Erythroblast (primary cell): Measurements from ENCODE around the gene PSMD12.

ENCODE experiments used
- GATA1 ChIP-seq: IDR thresholded peaks from 2 replicates; pipeline ENCODE4 v1.6.1; 2011; ENCODE audit warnings: low read depth, mild to moderate bottlenecking, control low read depth, low read length, moderate library complexity
- POLR2A ChIP-seq: IDR thresholded peaks from 2 replicates; pipeline ENCODE4 v1.6.1; 2011; ENCODE audit warnings: mild to moderate bottlenecking, low read length

DNA sequence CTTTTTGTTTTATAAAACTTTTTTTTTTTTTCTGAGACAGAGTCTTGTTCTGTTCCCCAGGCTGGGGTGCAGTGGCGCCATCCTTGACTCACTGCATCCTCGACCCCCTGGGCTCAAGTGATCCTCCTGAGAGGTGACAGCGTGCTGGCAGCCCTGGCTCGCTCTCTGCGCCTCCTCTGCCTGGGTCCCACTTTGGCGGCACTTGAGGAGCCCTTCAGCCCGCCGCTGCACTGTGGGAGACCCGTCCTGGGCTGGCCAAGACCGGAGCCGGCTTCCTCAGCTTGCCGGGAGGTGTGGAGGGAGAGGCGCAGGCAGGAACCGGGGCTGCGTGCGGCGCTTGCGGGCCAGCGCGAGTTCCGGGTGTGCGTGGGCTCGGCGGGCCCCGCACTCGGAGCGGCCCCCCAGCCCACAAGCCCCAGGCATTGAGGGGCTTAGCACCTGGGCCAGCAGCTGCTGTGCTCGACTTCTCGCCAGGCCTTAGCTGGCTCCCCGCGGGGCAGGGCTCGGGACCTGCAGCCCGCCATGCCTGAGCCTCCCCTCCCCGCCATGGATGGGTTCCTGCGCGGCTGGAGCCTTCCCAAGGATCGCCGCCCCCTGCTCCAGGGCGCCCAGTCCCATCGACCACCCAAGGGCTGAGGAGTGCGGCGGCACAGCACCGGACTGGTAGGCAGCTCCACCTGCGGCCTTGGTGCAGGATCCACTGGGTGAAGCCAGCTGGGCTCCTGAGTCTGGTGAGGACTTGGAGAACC lies 71.8 kb downstream of the PSMD12 start:
- TF ChIP-seq POLR2A (no peak), GATA1 (no peak)
